ENCODE measurements around the gene MTA1. TPM values are rescaled to one million over a fixed set of nuclear protein-coding genes. Genes with fewer than 3 reads are reported as not detected.

MTA1 gene
- total RNA-seq, result 32.5 and 62.4 TPM in 2 replicates

GRCh38 chr14:105419195-105420091 is at the start of gene MTA1:
Gene MTA1 (plus strand): TSS chr14:105419827. CDS start chr14:105420036, 209 bp downstream.

GRCh38 chr14:105398044-105398725 is 21.4 kb upstream of the MTA1 start, which contains the start of gene TEX22:
Gene TEX22 (plus strand): TSS chr14:105398538. CDS start chr14:105399341, 803 bp downstream.

DNA sequence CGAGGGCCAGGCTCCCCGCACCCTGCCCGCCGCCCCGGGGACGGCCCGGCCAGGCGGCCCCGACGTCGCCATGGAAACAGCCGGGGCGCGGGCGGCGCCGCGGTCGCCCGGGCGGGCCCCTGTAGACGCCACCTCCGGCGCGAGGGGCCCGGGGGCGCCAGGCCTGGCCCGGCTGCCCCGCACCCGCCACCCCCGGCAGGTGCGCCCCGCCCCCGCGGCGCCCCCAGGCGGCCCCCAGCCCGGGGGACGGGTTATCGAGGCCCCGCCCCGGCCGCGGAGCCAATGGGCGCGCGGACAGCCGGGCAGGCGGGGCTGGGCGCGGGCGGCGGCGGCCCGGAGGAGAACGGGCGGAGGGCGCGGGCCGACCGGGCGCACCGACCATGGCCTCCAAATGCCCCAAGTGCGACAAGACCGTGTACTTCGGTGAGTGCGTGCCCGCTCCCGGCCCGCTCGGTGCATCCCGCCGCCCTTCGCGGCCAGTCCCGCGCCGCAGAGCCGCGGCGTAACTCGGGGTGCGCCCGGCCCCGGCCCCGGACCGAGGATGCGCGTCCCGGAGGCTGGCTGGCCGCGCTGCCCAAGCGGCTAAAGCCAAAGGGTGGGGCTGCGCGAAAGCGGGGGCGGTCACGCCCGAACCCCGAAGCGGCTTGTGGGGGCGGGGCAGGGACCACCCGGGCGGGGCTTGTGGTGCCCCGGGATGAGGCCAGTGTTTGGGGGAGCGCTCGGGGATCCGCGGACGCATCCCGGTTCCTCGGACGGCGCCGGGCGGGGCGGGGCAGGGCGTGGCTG is 55.0 kb downstream of the MTA1 start, which contains the start of gene CRIP2:
Gene CRIP2, plus strand, starts transcription at position 339 of the 786 bp plus-strand sequence. Its CDS starts 42 bp downstream, at position 381.

DNA sequence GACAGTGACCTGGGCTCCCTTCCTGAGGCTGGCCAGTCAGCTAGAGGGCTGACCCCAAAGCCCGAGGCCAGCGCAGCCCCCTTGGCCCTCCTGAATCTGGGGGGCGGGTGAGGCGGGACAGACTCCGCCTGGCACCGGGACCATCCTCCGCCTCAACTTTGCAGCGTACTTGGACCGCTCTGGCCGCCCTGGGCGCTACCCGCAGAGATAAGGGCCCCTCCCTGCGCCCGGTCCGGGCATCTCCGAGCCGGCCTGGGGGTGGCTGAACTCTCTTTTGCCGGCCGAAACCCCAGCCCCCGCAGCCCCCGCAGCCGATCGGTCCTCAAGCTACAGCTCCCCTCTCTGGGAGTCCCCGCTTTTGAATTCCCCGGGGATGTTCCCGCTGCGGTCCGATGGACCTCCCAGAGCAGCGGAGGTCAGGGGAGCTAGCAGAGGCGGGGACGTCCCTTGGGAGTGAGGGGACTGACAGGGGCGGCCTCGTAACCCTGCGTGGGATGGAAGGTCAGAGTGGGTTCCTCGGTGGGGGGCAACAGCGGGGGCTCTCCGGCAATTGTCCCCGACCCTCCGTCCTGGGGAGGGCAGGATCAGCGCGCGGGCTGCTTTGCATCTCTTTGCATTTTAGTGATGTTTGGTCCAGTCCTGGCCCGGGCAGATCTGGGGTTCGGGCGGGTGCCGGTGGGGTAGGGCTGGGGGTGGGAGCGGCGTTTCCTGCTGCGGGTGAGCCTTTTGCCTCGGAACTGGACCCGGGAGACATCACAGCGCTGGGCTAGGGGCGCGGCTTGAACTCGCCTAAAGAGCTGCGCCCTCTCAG is 66.7 kb downstream of the MTA1 start, which contains the start of gene CRIP1:
Gene CRIP1, plus strand, starts transcription at position 724 of the 811 bp plus-strand sequence. CDS start 374 bp downstream, outside the sequence.

DNA sequence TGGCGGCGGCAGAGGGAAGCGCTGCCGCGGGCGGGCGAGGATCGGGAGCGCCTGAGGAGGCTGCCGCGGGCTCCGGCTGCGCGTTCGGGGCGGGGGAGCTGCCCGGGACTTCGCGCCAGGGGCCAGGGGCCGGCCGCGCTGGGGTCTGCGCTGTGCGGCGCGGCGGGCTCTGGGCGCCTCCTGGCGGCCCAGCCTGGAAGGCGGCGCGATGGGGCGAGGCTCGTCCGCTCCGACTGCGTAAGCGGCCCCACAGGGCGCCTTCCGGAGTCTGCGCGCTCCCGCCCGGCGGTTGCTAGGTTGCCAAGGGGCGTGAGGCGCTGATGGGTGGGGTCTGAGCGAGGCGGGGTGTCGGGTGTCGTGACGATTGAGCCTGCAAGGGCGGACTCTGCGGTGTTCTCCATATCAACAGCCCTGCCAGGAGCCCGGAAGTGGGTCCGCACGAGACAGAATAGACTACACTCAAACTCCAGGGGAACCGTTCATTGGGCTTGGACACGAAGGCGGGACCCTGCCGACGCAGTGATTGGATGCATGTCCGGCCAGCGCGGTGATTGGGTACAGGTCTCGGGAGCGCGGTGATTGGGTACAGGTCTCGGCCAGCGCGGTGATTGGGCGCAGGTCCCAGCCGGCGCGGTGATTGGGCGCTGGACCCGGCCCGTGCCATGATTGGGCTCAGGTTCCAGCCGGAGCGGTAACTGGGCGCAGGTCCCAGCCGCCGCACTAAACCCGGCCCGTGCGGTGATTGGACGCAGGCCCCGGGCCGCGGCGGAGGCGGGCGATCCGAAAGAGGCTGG is 71.1 kb downstream of the MTA1 start, which contains the start of gene TEDC1:
Gene TEDC1, plus strand, starts transcription at position 675 of the 794 bp plus-strand sequence. CDS start 130 bp downstream, outside the sequence.

Other genes starting within 250 kb of the MTA1 start
- 61.8 and 63.4 TPM in 2 replicates for gene NUDT14, start 238.5 kb upstream of the MTA1 start, total RNA-seq
- gene BTBD6, start 171.3 kb upstream of the MTA1 start, total RNA-seq, result 51.5 and 56.8 TPM in 2 replicates
- 31.1 and 51.7 TPM in 2 replicates for gene BRF1, start 118.8 kb upstream of the MTA1 start, total RNA-seq
- gene PACS2, start 105.1 kb upstream of the MTA1 start, total RNA-seq, result 37.9 and 78.4 TPM in 2 replicates
- gene TEX22, start 21.3 kb upstream of the MTA1 start, total RNA-seq, result under 0.01 and 0.06 TPM in 2 replicates
- gene CRIP2, start 55.0 kb downstream of the MTA1 start, total RNA-seq, result 195 and 200 TPM in 2 replicates
- gene CRIP1, start 67.1 kb downstream of the MTA1 start, total RNA-seq, result 0.25 and 4.5 TPM in 2 replicates
- 9.9 and 18.8 TPM in 2 replicates for gene TEDC1, start 71.4 kb downstream of the MTA1 start, total RNA-seq
- 3.7 and 6.7 TPM in 2 replicates for gene TMEM121, start 106.8 kb downstream of the MTA1 start, total RNA-seq

Data from bladder microvascular endothelial cell (primary cell).